ENCODE data around the gene CFAP43.

CFAP43 gene

GRCh38 chr10:104268713-104269645 is 36.8 kb upstream of the CFAP43 start, which contains the start of gene GSTO2:
Gene GSTO2, plus strand, starts transcription at chr10:104269184. Its CDS starts 5,732 bp downstream, at chr10:104274916.
- TF ChIP-seq ZNF565 (CRISPR knock-in tag; conservative IDR thresholded peaks at IDR 0.05; ENCODE audit: low read depth) (no peak), CSRNP3 (CRISPR knock-in tag; IDR thresholded peaks at IDR 0.05) (peak; percentile 36; the same call in 1 of the 2 replicates), GLIS3 (CRISPR knock-in tag; IDR thresholded peaks at IDR 0.05) (peak; percentile 51; the same call in 1 of the 2 replicates), POU6F1 (CRISPR knock-in tag; IDR thresholded peaks at IDR 0.05; ENCODE audit: borderline replicate concordance, low read depth) (no peak), TCF4 (CRISPR knock-in tag; IDR thresholded peaks at IDR 0.05; ENCODE audit: borderline replicate concordance) (no peak), ARNTL (CRISPR knock-in tag; IDR thresholded peaks at IDR 0.05; ENCODE audit: borderline replicate concordance, low read depth) (no peak)
- peak; percentile 99 for ATAC-seq

GRCh38 chr10:104268405-104268712 is 36.2 kb upstream of the CFAP43 start:
- TF ChIP-seq ISL1 (CRISPR knock-in tag; IDR thresholded peaks at IDR 0.05) = no peak
- no peak for TF ChIP-seq TSHZ2 (CRISPR knock-in tag; IDR thresholded peaks at IDR 0.05)
- no peak for TF ChIP-seq CREB5 (CRISPR knock-in tag; IDR thresholded peaks at IDR 0.05; ENCODE audit: low read depth)
- no peak for TF ChIP-seq SNAI2 (CRISPR knock-in tag; IDR thresholded peaks at IDR 0.05)
- TF ChIP-seq ZFP3 (CRISPR knock-in tag; IDR thresholded peaks at IDR 0.05) = no peak
- no peak; the same call in 2 of the 3 replicates for ATAC-seq

GRCh38 chr10:104267721-104268404 is 35.7 kb upstream of the CFAP43 start:
- ATAC-seq = no peak
- TF ChIP-seq ZC3H10 (CRISPR knock-in tag; IDR thresholded peaks at IDR 0.05) (no peak), TSHZ2 (CRISPR knock-in tag; IDR thresholded peaks at IDR 0.05) (no peak), CREB5 (CRISPR knock-in tag; IDR thresholded peaks at IDR 0.05; ENCODE audit: low read depth) (no peak), CSDC2 (CRISPR knock-in tag; IDR thresholded peaks at IDR 0.05) (no peak), ZFP30 (CRISPR knock-in tag; IDR thresholded peaks at IDR 0.05) (no peak), SNAI2 (CRISPR knock-in tag; IDR thresholded peaks at IDR 0.05) (no peak), GLIS3 (CRISPR knock-in tag; IDR thresholded peaks at IDR 0.05) (no peak), BACH2 (CRISPR knock-in tag; IDR thresholded peaks at IDR 0.05; ENCODE audit: borderline replicate concordance) (no peak), POU6F1 (CRISPR knock-in tag; IDR thresholded peaks at IDR 0.05; ENCODE audit: borderline replicate concordance, low read depth) (no peak), ARNTL (CRISPR knock-in tag; IDR thresholded peaks at IDR 0.05; ENCODE audit: borderline replicate concordance, low read depth) (no peak)
